Endothelial cell of umbilical vein (primary cell): ENCODE results near the gene SORCS2. TPM values are rescaled to one million over a fixed set of nuclear protein-coding genes. Genes with fewer than 3 reads are reported as not detected.

ENCODE experiments used
- BruUV-seq: library from RNA; stranded (reverse); fragments of 400-500 nt; replicated peaks from 2 replicates; lab custom pipeline; 2021; lab: Mats Ljungman, UMichigan
- CTCF ChIA-PET: fragments of 300-600, 350-600 bp; sonication (Branson Sonifier 250); formaldehyde crosslinking; loops from one replicate; lab custom pipeline; 2021; ENCODE audit warnings: antibody characterized with exemption, inconsistent platforms; lab: Charles Lee
- POLR2A ChIA-PET: fragments of 300-600, 350-600 bp; sonication (Branson Sonifier 250); formaldehyde crosslinking; loops from one replicate; lab custom pipeline; 2021; ENCODE audit warnings: antibody characterized with exemption, inconsistent platforms; lab: Charles Lee
- DNase-seq: peaks from one replicate; pipeline ENCODE4 v3.0.0-alpha.2; 2011; ENCODE audit warnings: low read depth, low spot score
- FAIRE-seq: peaks from 2 replicates; lab custom pipeline; 2011; peaks lifted over from hg19 to GRCh38; lab: Jason Lieb, UNC
- H2AFZ ChIP-seq: 2 replicates; pipeline ENCODE4 v1.6.0; 2012; ENCODE audit warnings: low read depth, low read length, control low read depth, inconsistent platforms
- H3K27ac ChIP-seq: 2 replicates; pipeline ENCODE4 v1.5.1; 2011; ENCODE audit warnings: low read depth, mild to moderate bottlenecking, control low read depth, low read length, moderate library complexity; ENCODE audit not compliant: insufficient read depth
- H3K27me3 ChIP-seq, 2 experiments: 2 replicates each; pipeline versions ENCODE4 v1.6.0 to v1.6.1; 2011; ENCODE audit warnings: low read length in 2 of 2, mixed read lengths in 1 of 2; ENCODE audit not compliant: control insufficient read depth in 2 of 2, insufficient read depth in 2 of 2
- H3K36me3 ChIP-seq, 2 experiments: 2 replicates in 1 of 2; 3 replicates in 1 of 2; pipeline ENCODE4 v1.5.1; 2011; ENCODE audit warnings: low read length in 2 of 2, mild to moderate bottlenecking in 1 of 2, moderate library complexity in 1 of 2; ENCODE audit not compliant: control insufficient read depth in 2 of 2, insufficient read depth in 2 of 2; ENCODE audit errors: extremely low read depth in 1 of 2
- H3K4me1 ChIP-seq: 3 replicates; pipeline ENCODE4 v1.5.1; 2011; ENCODE audit warnings: mild to moderate bottlenecking, low read length; ENCODE audit not compliant: control insufficient read depth, insufficient read depth; ENCODE audit errors: extremely low read depth
- H3K4me2 ChIP-seq: 2 replicates; pipeline ENCODE4 v1.6.1; 2011; ENCODE audit warnings: low read length, control low read depth, mixed read lengths; ENCODE audit not compliant: insufficient read depth
- H3K4me3 ChIP-seq, 3 experiments: fragments of 200-600 bp in 1 of 3; sonication (generic), shearing (Covaris generic) in 1 of 3; replicated peaks in 1 of 3; 2 replicates each; pipeline ENCODE4 v1.5.1; 2011 to 2016; ENCODE audit warnings: control low read depth in 3 of 3, low read length in 3 of 3, mild to moderate bottlenecking in 2 of 3, inconsistent platforms in 1 of 3, low read depth in 1 of 3, moderate library complexity in 1 of 3; ENCODE audit not compliant: insufficient read depth in 1 of 3
- H3K79me2 ChIP-seq: 2 replicates; pipeline ENCODE4 v1.6.0; 2012; ENCODE audit warnings: low read length, inconsistent platforms; ENCODE audit not compliant: control insufficient read depth, insufficient read depth
- H3K9ac ChIP-seq: replicated peaks from 2 replicates; pipeline ENCODE3; 2011; ENCODE audit warnings: low read length, control low read depth; ENCODE audit not compliant: insufficient read depth; ENCODE audit errors: extremely low read depth
- H3K9me1 ChIP-seq: replicated peaks from 3 replicates; pipeline ENCODE4 v1.6.0; 2011; ENCODE audit warnings: mild to moderate bottlenecking, low read length; ENCODE audit not compliant: control insufficient read depth, insufficient read depth; ENCODE audit errors: extremely low read depth
- H3K9me3 ChIP-seq: replicated peaks from 2 replicates; pipeline ENCODE4 v1.5.1; 2012; ENCODE audit warnings: low read length, inconsistent platforms; ENCODE audit not compliant: control insufficient read depth, insufficient read depth
- H4K20me1 ChIP-seq: replicated peaks from 2 replicates; pipeline ENCODE3; 2011; ENCODE audit warnings: mild to moderate bottlenecking, low read length; ENCODE audit not compliant: control insufficient read depth, insufficient read depth; ENCODE audit errors: extremely low read depth
- EZH2 ChIP-seq: IDR thresholded peaks from 2 replicates; pipeline ENCODE4 v1.6.1; 2012; ENCODE audit warnings: borderline replicate concordance, low read depth, mild to moderate bottlenecking, moderate library complexity, low read length, inconsistent platforms; ENCODE audit not compliant: severe bottlenecking
- FOS ChIP-seq: IDR thresholded peaks from 2 replicates; pipeline ENCODE4 v1.6.1; 2011; ENCODE audit warnings: mild to moderate bottlenecking, low read length, moderate library complexity, borderline replicate concordance; ENCODE audit not compliant: insufficient read depth
- GATA2 ChIP-seq: IDR thresholded peaks from 2 replicates; pipeline ENCODE4 v1.7.0; 2011; ENCODE audit warnings: low read depth, mild to moderate bottlenecking, moderate library complexity, mixed read lengths, low read length; ENCODE audit not compliant: insufficient read length, insufficient read depth
- JUN ChIP-seq: IDR thresholded peaks from 2 replicates; pipeline ENCODE4 v1.6.1; 2011; ENCODE audit warnings: borderline replicate concordance, low read depth; ENCODE audit not compliant: insufficient read length, insufficient read depth
- MYC ChIP-seq: IDR thresholded peaks from one replicate; pipeline ENCODE4 v1.6.1; 2011; ENCODE audit warnings: mild to moderate bottlenecking, low read depth, low read length
- POLR2A ChIP-seq: IDR thresholded peaks from 2 replicates; pipeline ENCODE4 v1.6.1; 2012; ENCODE audit warnings: low read depth, mild to moderate bottlenecking, control low read depth, low read length
- POLR2AphosphoS5 ChIP-seq: IDR thresholded peaks from 2 replicates; pipeline ENCODE4 v1.6.1; 2012; ENCODE audit warnings: low read depth, mild to moderate bottlenecking, control low read depth, low read length, moderate library complexity; ENCODE audit not compliant: insufficient read depth
- dilution Hi-C: fragments of 300-500 bp; cut with MboI; formaldehyde crosslinking; loops from one replicate; pipeline ENCODE4 v1.15.0; 2019; ENCODE audit warnings: low sequenced_read_pairs; ENCODE audit not compliant: extremely low pct_ligation_motif_present
- intact Hi-C: fragments of 100-400 bp; cut with micrococcal nuclease; formaldehyde crosslinking; loops from one replicate; pipeline ENCODE4 v1.10.0; 2022
- polyA plus RNA-seq, 4 experiments: library from polyadenylated mRNA; depleted of rRNA in 3 of 4; stranded (reverse) in 3 of 4; unstranded in 1 of 4; fragments of >200 nt; gene quantifications; 2 replicates each; pipeline versions ENCODE4 v1.2.1 to v1.2.3, GENCODE V29; 2011 to 2012; ENCODE audit warnings: missing spikeins in 1 of 4
- total RNA-seq: library from RNA; stranded (reverse); gene quantifications from 2 replicates; pipeline ENCODE4 v1.2.3, GENCODE V29; 2021
- TF ChIP-seq, protein P1 (sequence below): IDR thresholded peaks from 2 replicates; pipeline ENCODE4 v1.6.1; 2011; ENCODE audit not compliant: insufficient read depth, insufficient read length
- TF ChIP-seq, protein P2 (sequence below), 2 donors: IDR thresholded peaks; 1 replicate in 1 of 2; 2 replicates in 1 of 2; pipeline ENCODE4 v1.5.1; 2011; ENCODE audit warnings: low read length in 2 of 2, mild to moderate bottlenecking in 2 of 2, moderate library complexity in 2 of 2, control low read depth in 1 of 2, inconsistent platforms in 1 of 2, low read depth in 1 of 2; ENCODE audit not compliant: insufficient read depth in 1 of 2; ENCODE audit errors: extremely low read depth in 1 of 2

SORCS2 gene
- total and polyA plus RNA-seq, 2 donors (not counting 3 experiments of a cell fraction or from before 2014, with no cell fraction given): not detected

DNA sequence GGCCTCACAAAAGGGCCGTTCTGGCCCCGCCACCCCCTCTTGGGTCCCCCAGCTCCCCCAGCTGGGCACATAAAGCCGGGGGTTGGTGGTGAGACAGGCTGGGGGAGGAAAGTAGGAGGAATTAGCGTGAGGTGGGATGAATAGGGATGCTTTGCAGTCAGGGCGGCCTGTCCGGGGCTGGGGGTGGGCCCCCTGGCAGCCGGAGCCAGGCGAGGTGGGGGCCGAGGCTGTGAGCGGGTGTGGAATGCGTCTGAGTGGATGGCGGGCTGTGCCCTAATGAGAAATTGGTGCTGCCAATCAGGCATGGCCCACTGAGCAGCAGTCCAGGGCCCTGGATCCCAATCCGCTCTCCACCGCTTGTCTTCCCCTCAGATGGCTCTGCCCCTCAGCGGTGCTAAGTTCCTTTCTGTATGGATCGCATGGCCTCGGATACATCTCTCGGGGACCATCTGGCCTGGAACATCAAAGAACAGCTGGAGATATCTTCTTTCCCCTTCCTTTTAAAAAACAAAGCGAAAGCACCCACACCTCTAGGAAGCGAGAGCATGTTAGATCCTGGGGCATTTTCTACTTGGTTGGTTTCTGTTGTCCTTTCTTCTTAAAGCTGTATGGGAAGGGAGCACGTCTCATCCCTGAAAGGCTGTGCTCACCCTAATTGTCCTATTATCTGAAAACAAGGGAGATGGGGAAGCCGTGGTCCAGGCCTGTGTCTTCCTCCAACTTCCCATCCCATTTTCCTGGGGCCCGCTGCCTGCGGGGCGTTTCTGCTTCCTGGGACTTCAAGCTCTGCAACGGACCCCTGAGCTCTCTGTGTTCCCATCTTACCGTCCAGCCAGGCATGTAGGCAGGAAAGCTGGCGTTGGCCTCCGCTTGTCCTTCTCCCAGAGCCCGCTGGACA lies 106.9 kb downstream of the SORCS2 start:
- H3K9ac ChIP-seq: no peak overlapping the region
- no peaks in the 10 kb centered on the region for H3K4me1 ChIP-seq
- dilution Hi-C loops: no loop called here
- intact Hi-C loops: loop anchor here (5.0 kb wide), 1 partner anchor 1402 kb away; no protein-coding TSS in a partner anchor
- no peaks in the 10 kb centered on the region for H3K9me3 ChIP-seq
- H3K4me3 ChIP-seq: no peak overlapping the region
- no peaks in the 10 kb centered on the region for H3K36me3 ChIP-seq
- H3K4me2 ChIP-seq: no peak overlapping the region
- FAIRE-seq (no peak), DNase-seq (no peak)
- H3K27ac ChIP-seq: no peak overlapping the region
- TF ChIP-seq POLR2AphosphoS5 (no peak), FOS (no peak)
- TF ChIP-seq, protein P1, sequence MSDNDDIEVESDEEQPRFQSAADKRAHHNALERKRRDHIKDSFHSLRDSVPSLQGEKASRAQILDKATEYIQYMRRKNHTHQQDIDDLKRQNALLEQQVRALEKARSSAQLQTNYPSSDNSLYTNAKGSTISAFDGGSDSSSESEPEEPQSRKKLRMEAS: no peak
- no peaks in the 10 kb centered on the region for H3K79me2 ChIP-seq
- no peaks in the 10 kb centered on the region for H4K20me1 ChIP-seq
- ChIA-PET POLR2A (no interaction called here), CTCF (interaction anchor here (0.6 to 1.5 kb wide), 3 partner anchors 13 to 421 kb away, joined by 3 to 6 read pairs (median 3); no protein-coding TSS in a partner anchor)
- no peaks in the 10 kb centered on the region for H3K27me3 ChIP-seq
- BruUV-seq: no TSS peak
- H3K9me1 ChIP-seq: no peaks in the 10 kb centered on the region
- H2AFZ ChIP-seq: no peak overlapping the region

DNA sequence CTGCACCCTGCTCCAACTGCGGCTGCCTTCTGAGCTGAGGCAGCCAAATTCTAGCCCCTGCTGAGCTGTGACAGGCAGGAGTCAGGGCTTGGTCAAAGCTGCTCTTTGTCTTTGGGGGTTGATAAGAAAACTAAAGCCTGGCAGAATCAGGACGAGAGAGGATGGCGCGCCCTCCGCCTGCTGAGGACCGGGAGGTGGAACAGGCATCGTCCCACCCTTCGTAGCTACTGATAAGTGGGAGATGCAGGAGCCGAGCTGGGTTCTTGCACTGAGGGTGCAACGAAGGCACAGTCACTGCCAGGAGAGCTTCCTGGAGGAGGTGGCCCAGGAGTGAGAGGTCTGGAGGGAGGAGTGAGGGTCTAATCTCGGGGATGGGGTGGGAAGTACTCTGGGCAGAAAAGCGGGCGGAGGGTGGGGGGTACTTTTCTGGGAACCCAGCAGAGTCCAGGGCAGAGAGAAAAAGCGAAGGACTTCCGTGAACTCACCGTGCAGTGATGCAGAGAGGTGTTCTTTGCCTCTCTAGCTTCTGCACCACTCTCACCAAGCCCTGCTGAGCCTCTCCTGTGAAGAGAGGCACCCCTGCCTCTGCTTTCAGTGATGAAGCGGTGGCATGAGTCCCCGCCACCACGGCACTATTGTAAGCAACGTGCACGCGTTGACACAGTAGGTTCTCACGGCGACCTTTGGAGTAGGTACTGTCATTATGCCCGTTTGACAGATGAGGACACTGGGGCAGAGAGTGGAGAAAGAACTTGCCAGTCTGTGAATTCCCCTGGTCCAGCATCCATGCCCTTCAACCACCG lies 107.8 kb downstream of the SORCS2 start:
- CTCF ChIA-PET: interaction anchor here (0.6 to 0.8 kb wide), 2 partner anchors 12 to 18 kb away, joined by 3 to 6 read pairs; no protein-coding TSS in a partner anchor

More for the DNA sequence above, 107.8 kb downstream of the SORCS2 start:
- DNase-seq (no peak), FAIRE-seq (no peak)
- H4K20me1 ChIP-seq: no peaks in the 10 kb centered on the region
- H3K4me2 ChIP-seq: no peak overlapping the region
- H3K9me3 ChIP-seq: no peaks in the 10 kb centered on the region
- no peaks in the 10 kb centered on the region for H3K9me1 ChIP-seq
- H2AFZ ChIP-seq: no peak overlapping the region
- TF ChIP-seq JUN (no peak), POLR2A (no peak), GATA2 (no peak), POLR2AphosphoS5 (no peak), MYC (no peak), FOS (no peak), EZH2 (no peak)
- TF ChIP-seq, protein P2, sequence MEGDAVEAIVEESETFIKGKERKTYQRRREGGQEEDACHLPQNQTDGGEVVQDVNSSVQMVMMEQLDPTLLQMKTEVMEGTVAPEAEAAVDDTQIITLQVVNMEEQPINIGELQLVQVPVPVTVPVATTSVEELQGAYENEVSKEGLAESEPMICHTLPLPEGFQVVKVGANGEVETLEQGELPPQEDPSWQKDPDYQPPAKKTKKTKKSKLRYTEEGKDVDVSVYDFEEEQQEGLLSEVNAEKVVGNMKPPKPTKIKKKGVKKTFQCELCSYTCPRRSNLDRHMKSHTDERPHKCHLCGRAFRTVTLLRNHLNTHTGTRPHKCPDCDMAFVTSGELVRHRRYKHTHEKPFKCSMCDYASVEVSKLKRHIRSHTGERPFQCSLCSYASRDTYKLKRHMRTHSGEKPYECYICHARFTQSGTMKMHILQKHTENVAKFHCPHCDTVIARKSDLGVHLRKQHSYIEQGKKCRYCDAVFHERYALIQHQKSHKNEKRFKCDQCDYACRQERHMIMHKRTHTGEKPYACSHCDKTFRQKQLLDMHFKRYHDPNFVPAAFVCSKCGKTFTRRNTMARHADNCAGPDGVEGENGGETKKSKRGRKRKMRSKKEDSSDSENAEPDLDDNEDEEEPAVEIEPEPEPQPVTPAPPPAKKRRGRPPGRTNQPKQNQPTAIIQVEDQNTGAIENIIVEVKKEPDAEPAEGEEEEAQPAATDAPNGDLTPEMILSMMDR (IDR thresholded peaks at IDR 0.05; ENCODE audit: extremely low read depth in 1 of 2, insufficient read depth in 1 of 2, low read depth in 1 of 2, low read length in 2 of 2): no peak
- TF ChIP-seq, protein P1: no peak
- no peaks in the 10 kb centered on the region for H3K27me3 ChIP-seq
- H3K79me2 ChIP-seq: no peaks in the 10 kb centered on the region
- H3K4me1 ChIP-seq: no peaks in the 10 kb centered on the region
- intact Hi-C loops: loop anchor here (5.0 kb wide), 1 partner anchor 1403 kb away; no protein-coding TSS in a partner anchor
- no TSS peak for BruUV-seq
- H3K4me3 ChIP-seq: no peak overlapping the region
- dilution Hi-C loops: no loop called here
- H3K36me3 ChIP-seq: no peaks in the 10 kb centered on the region
- POLR2A ChIA-PET: no interaction called here
- no peak overlapping the region for H3K27ac ChIP-seq
- no peak overlapping the region for H3K9ac ChIP-seq
